ENCODE results near the gene ADRM1. TPM values are rescaled to one million over a fixed set of nuclear protein-coding genes. Genes with fewer than 3 reads are reported as not detected.

ADRM1 gene
- total and polyA plus RNA-seq, 2 of the 4 experiments (the other 2 are of a cell fraction), result 103 to 149 TPM

- ChIA-PET POLR2A (ENCODE audit: unreplicated experiment) (no interaction called here), CTCF (interaction anchor here (1.3 to 1.4 kb wide), 2 partner anchors 11 to 13 kb away, joined by 4 read pairs; no protein-coding TSS in a partner anchor)
- Histone ChIP-seq H4K5ac (ENCODE audit: low read depth, low read length) (0 out of 2 replicates have a peak overlapping the region, but pooled peaks have one; percentile 33), H3K56ac (ENCODE audit: extremely low read depth, insufficient read depth, low read length) (no peak overlapping the region), H3K9me3 (ENCODE audit: control insufficient read depth, insufficient read depth, low read length) (no peaks in the 10 kb centered on the region), H3K27me3 (ENCODE audit: control insufficient read depth, insufficient read depth, low read length) (no peaks in the 10 kb centered on the region), H3K79me1 (ENCODE audit: low read depth in 1 of 2, low read length in 2 of 2) (no peaks in the 10 kb centered on the region), H4K91ac (ENCODE audit: insufficient read depth, low read depth, low read length) (no peak overlapping the region), H3K4me3 (ENCODE audit: insufficient read depth, low read depth, low read length) (no peak overlapping the region), H3K18ac (ENCODE audit: low read depth, low read length) (no peak overlapping the region), H3K4me1 (ENCODE audit: control insufficient read depth, insufficient read depth, low read length) (peaks cover 28% of the 10 kb centered on the region), H3K23ac (ENCODE audit: low read depth, low read length) (no peak overlapping the region), H2AFZ (replicated peaks; ENCODE audit: low read length, poor library complexity) (peak overlapping the region; percentile 69), H4K8ac (ENCODE audit: low read depth in 2 of 2, low read length in 2 of 2) (peak overlapping the region in 1 of 2 experiments; percentile 69; a peak in 1 of 4 replicates), H3K36me3 (ENCODE audit: control insufficient read depth, insufficient read depth, low read length) (peaks cover 6% of the 10 kb centered on the region; the same call in 1 of the 2 replicates), H3K9ac (ENCODE audit: low read depth, low read length) (no peak overlapping the region), H4K20me1 (ENCODE audit: insufficient read depth, low read length) (no peaks in the 10 kb centered on the region; the same call in 1 of the 2 replicates), H3K9me1 (ENCODE audit: insufficient read depth, low read length) (no peaks in the 10 kb centered on the region), H3K4me2 (ENCODE audit: low read depth, low read length) (peak overlapping the region; percentile 36; the same call in 1 of the 2 replicates), H3K27ac (ENCODE audit: insufficient read depth, low read length) (0 out of 2 replicates have a peak overlapping the region, but pooled peaks have one; percentile 24), H2BK5ac (ENCODE audit: low read depth, low read length, poor library complexity, severe bottlenecking) (no peak overlapping the region), H2AK9ac (replicated peaks; ENCODE audit: low read depth, low read length, poor library complexity) (peak overlapping the region; percentile 86), H3K4ac (ENCODE audit: low read depth, low read length) (peak overlapping the region; percentile 61), H2BK120ac (ENCODE audit: low read depth, low read length) (peak overlapping the region; percentile 62), H2BK15ac (ENCODE audit: low read depth, low read length) (no peak overlapping the region; the same call in 2 of the 3 replicates), H3K14ac (replicated peaks; ENCODE audit: low read depth, low read length) (peak overlapping the region; percentile 52), H2AK5ac (ENCODE audit: low read depth, low read length) (no peak overlapping the region), H2BK20ac (ENCODE audit: low read depth, low read length) (no peak overlapping the region; the same call in 1 of the 2 replicates)
- no peak for DNase-seq
- WGBS, 2 experiments (ENCODE audit: extremely low coverage in 2 of 2, insufficient read length in 1 of 2), result 20% methylated on average over 5 of the region's 29 CpGs; no CpG with 5 or more reads in 1 of the 2 experiments
- peak; percentile 18 for ATAC-seq (ENCODE audit: low read depth)
- dilution Hi-C loops (cut with HindIII; ENCODE audit: low sequenced_read_pairs, unreplicated experiment) (no loop called here), in situ Hi-C loops (cut with MboI; ENCODE audit: low sequenced_read_pairs) (no loop called here), intact Hi-C loops (cut with micrococcal nuclease) (no loop called here)
- BruUV-seq (replicated peaks), result no TSS peak
- TF ChIP-seq FOS (IDR thresholded peaks at IDR 0.05; ENCODE audit: low read depth, low read length) (no peak), MAZ (IDR thresholded peaks at IDR 0.05; ENCODE audit: borderline replicate concordance, low read depth, low read length) (no peak), CTCF (conservative IDR thresholded peaks at IDR 0.05; ENCODE audit: low read depth, low read length) (no peak), CHD1 (IDR thresholded peaks at IDR 0.05; ENCODE audit: low read depth, low read length) (no peak), MAFK (IDR thresholded peaks at IDR 0.05; ENCODE audit: low read depth, low read length) (no peak), NFE2L2 (IDR thresholded peaks at IDR 0.05; ENCODE audit: low read depth, low read length) (no peak), CEBPB (IDR thresholded peaks at IDR 0.05; ENCODE audit: low read depth, low read length) (no peak), MXI1 (IDR thresholded peaks at IDR 0.05; ENCODE audit: borderline replicate concordance, low read depth, low read length) (no peak), RAD21 (IDR thresholded peaks at IDR 0.05; ENCODE audit: low read length) (no peak), SMC3 (IDR thresholded peaks at IDR 0.05; ENCODE audit: low read depth, low read length) (no peak), RCOR1 (IDR thresholded peaks at IDR 0.05; ENCODE audit: insufficient replicate concordance, low read length) (no peak), USF2 (IDR thresholded peaks at IDR 0.05; ENCODE audit: low read depth, low read length) (no peak), RFX5 (IDR thresholded peaks at IDR 0.05; ENCODE audit: low read depth, low read length) (no peak), BHLHE40 (IDR thresholded peaks at IDR 0.05; ENCODE audit: low read depth, low read length) (no peak), POLR2A (IDR thresholded peaks at IDR 0.05; ENCODE audit: low read depth, low read length) (no peak)
Measured at GRCh38 chr20:62355878-62356588, 53.2 kb downstream of the ADRM1 start.
